ENCODE data around the gene ASXL2.

Gene ASXL2

DNA sequence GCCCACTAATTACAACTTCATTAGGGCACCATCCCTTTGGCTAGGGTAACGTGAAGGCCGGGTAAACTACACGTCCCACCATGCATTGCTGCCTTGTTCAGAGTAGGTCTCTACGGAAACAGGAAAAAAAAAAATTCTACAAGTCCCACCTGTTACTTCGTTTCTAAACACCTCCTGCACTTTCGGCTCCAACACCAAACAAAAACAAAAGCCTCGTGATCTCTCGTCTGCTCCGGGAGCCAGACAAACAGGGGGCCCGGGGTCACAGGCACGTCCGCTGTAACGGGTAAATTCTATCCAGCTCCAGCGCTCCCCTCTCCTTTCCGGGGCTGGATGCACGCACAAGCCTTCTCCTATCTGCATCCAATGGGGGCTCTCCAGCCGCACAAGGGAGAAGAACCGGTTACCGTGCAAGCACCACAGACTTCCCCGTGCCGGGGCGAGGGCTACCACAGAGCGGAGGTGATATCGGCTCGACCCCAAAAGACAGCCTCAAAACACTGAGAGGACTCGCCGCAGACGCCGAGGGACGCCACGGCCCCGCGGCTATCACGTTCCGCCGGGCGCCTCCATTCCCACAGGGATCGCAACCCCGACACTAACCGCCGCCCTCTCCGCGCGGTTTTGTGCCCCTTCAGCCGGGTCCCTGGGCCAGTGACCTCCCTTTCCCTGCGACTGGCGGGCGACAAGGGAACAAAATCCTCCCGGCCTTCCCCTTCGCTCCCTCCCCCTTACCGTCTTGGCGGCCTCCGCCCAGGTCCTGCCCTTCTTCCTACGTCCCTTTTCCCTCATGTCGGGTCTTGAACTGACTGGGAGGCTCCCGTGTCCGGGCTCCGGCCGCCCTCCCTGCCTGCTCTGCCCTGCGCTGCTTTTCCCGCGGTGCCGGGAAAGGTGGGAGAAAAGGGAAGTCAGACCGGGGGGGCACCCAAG, 591 bp downstream of the ASXL2 start:
- DNase-seq (ENCODE audit: low read depth): peak; percentile 42
- TF ChIP-seq, protein P1, sequence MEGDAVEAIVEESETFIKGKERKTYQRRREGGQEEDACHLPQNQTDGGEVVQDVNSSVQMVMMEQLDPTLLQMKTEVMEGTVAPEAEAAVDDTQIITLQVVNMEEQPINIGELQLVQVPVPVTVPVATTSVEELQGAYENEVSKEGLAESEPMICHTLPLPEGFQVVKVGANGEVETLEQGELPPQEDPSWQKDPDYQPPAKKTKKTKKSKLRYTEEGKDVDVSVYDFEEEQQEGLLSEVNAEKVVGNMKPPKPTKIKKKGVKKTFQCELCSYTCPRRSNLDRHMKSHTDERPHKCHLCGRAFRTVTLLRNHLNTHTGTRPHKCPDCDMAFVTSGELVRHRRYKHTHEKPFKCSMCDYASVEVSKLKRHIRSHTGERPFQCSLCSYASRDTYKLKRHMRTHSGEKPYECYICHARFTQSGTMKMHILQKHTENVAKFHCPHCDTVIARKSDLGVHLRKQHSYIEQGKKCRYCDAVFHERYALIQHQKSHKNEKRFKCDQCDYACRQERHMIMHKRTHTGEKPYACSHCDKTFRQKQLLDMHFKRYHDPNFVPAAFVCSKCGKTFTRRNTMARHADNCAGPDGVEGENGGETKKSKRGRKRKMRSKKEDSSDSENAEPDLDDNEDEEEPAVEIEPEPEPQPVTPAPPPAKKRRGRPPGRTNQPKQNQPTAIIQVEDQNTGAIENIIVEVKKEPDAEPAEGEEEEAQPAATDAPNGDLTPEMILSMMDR (conservative IDR thresholded peaks at IDR 0.05; ENCODE audit: low read length): no peak
- H3K4me3 ChIP-seq (ENCODE audit: low read length): peak overlapping the region; percentile 93

GRCh38 chr2:25872134-25872533, 6.2 kb downstream of the ASXL2 start:
- no peak overlapping the region for H3K4me3 ChIP-seq (ENCODE audit: low read length)
- TF ChIP-seq, protein P1 (conservative IDR thresholded peaks at IDR 0.05; ENCODE audit: low read length): no peak
- DNase-seq (ENCODE audit: low read depth): no peak

GRCh38 chr2:25867396-25868003, 10.8 kb downstream of the ASXL2 start:
- no peak for DNase-seq (ENCODE audit: low read depth)
- H3K4me3 ChIP-seq (ENCODE audit: low read length): no peak overlapping the region
- TF ChIP-seq, protein P1 (conservative IDR thresholded peaks at IDR 0.05; ENCODE audit: low read length): no peak

GRCh38 chr2:25856377-25856776, 21.9 kb downstream of the ASXL2 start:
- H3K4me3 ChIP-seq (ENCODE audit: low read length): no peak overlapping the region
- DNase-seq (ENCODE audit: low read depth): no peak
- TF ChIP-seq, protein P1 (conservative IDR thresholded peaks at IDR 0.05; ENCODE audit: low read length): no peak

- DNase-seq (ENCODE audit: low read depth): no peak
- no peak overlapping the region for H3K4me3 ChIP-seq (ENCODE audit: low read length)
- TF ChIP-seq, protein P1 (conservative IDR thresholded peaks at IDR 0.05; ENCODE audit: low read length): no peak
Measured at GRCh38 chr2:25855065-25855464, 23.2 kb downstream of the ASXL2 start.

GRCh38 chr2:25854613-25855012, 23.7 kb downstream of the ASXL2 start:
- no peak for DNase-seq (ENCODE audit: low read depth)
- H3K4me3 ChIP-seq (ENCODE audit: low read length): no peak overlapping the region
- TF ChIP-seq, protein P1 (conservative IDR thresholded peaks at IDR 0.05; ENCODE audit: low read length): no peak

Data from AG10803 (cell line).